Right lung (tissue), 10 donors: ENCODE measurements around the gene KCTD11. TPM values are rescaled to one million over a fixed set of nuclear protein-coding genes. Genes with fewer than 3 reads are reported as not detected.

Experiments used
- DNase-seq, 2 donors: peaks; one replicate each; pipeline ENCODE4 v3.0.0-alpha.2; 2013
- long read RNA-seq, 8 donors: transcript quantifications; one replicate each; lab custom pipeline, GENCODE V29; 2026
- polyA plus RNA-seq, 5 donors: library from polyadenylated mRNA; unstranded; fragments of 120-200 nt; gene quantifications; one replicate each; pipeline versions ENCODE4 v1.2.1 to v1.2.3, GENCODE V29; 2013; ENCODE audit warnings: inconsistent platforms in 1 of 5, low replicate concordance in 1 of 5; ENCODE audit not compliant: insufficient read length in 5 of 5, insufficient read depth in 1 of 5

KCTD11 gene
- 10 to 100 TPM in 3 of 5 donors, 1 to 10 TPM in 2; 9.6 to 13.9 (median 10.3) TPM for polyA plus RNA-seq
- long read RNA-seq, donor 1, transcript KCTD11-201 (1 exons, 2,783 nt), result major isoform, 22 of 24 reads
- long read RNA-seq, donor 1, partial matches to known transcripts, result 0 of 24 reads
- long read RNA-seq, donor 1, other reads (novel, unspliced or antisense), result 0 of 24 reads
- long read RNA-seq, donor 2, transcript KCTD11-201 (1 exons, 2,783 nt), result major isoform, 12 of 15 reads
- long read RNA-seq, donor 2, partial matches to known transcripts, result 0 of 15 reads
- long read RNA-seq, donor 2, other reads (novel, unspliced or antisense), result 0 of 15 reads
- long read RNA-seq, donor 3, transcript KCTD11-201 (1 exons, 2,783 nt), result major isoform, 14 of 16 reads
- long read RNA-seq, donor 3, partial matches to known transcripts, result 0 of 16 reads
- long read RNA-seq, donor 3, other reads (novel, unspliced or antisense), result 0 of 16 reads
- long read RNA-seq, donor 4, transcript KCTD11-202 (1 exons, 3,051 nt), result minor isoform, 5 of 12 reads
- long read RNA-seq, donor 4, transcript KCTD11-201 (1 exons, 2,783 nt), result major isoform, 7 of 12 reads
- long read RNA-seq, donor 4, partial matches to known transcripts, result 0 of 12 reads
- long read RNA-seq, donor 4, other reads (novel, unspliced or antisense), result 0 of 12 reads
- long read RNA-seq, donor 5, transcript KCTD11-202 (1 exons, 3,051 nt), result minor isoform, 6 of 34 reads
- long read RNA-seq, donor 5, transcript KCTD11-201 (1 exons, 2,783 nt), result major isoform, 28 of 34 reads
- long read RNA-seq, donor 5, partial matches to known transcripts, result 0 of 34 reads
- long read RNA-seq, donor 5, other reads (novel, unspliced or antisense), result 0 of 34 reads
- long read RNA-seq, donor 6, transcript KCTD11-201 (1 exons, 2,783 nt), result major isoform, 25 of 29 reads
- long read RNA-seq, donor 6, partial matches to known transcripts, result 0 of 29 reads
- long read RNA-seq, donor 6, other reads (novel, unspliced or antisense), result 0 of 29 reads
- long read RNA-seq, donor 7, transcript KCTD11-201 (1 exons, 2,783 nt), result major isoform, 21 of 23 reads
- long read RNA-seq, donor 7, partial matches to known transcripts, result 0 of 23 reads
- long read RNA-seq, donor 7, other reads (novel, unspliced or antisense), result 0 of 23 reads
- long read RNA-seq, donor 8, transcript KCTD11-201 (1 exons, 2,783 nt), result major isoform, 7 of 7 reads
- long read RNA-seq, donor 8, partial matches to known transcripts, result 0 of 7 reads
- long read RNA-seq, donor 8, other reads (novel, unspliced or antisense), result 0 of 7 reads

DNA sequence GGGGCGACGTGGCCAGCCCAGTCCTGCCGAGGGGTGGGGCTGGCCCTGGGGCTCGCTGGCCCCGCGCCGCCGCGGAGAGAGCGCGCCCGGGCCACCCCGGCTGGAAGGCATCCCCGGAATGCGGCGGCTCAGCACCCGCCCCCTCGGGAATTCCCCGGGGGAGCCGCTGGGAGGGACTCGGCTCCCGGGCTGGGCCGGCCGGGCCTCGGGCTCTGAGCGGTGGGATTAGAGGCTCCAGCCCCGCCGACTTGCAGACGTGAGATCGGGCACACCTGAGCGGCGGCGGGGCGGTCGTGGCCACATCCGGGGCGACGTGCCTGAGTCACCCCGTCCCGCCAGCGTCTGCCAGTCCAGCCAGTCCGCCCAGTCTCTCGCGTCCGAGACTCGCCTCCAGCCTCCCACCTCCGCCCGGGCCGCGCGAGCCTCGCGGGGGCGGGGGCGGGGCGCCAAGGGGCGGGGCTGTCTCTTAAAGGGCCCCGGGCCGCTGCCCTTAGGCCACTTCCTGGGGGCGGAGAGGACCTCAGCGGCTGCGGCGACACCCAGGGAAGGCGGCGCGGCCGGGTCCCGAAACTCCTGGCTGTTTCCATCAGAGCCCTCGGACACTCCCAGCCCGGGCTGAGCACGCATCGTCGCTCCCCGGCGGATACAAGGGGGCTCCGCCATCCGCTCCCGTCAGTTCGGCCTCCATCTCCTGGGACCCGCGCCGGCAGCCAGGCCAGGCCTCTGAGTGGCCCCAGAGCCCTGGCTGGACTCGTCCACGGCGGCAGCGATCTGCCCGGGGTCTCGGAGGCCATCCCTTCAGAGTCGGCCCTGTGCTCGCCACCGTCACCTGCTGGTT is at the start of gene KCTD11:
KCTD11 (plus strand) TSS at position 498 of the 838 bp plus-strand sequence.
- DNase-seq, result peak; percentile 86 to 90

GRCh38 chr17:7304179-7304578 is 47.8 kb upstream of the KCTD11 start:
- no peak for DNase-seq

GRCh38 chr17:7306911-7307685 is 44.9 kb upstream of the KCTD11 start, which contains the start of gene EIF5A:
Gene EIF5A, plus strand, starts transcription at chr17:7307628. Its CDS starts 2,008 bp downstream, at chr17:7309636.
- DNase-seq, result peak; percentile 100

DNA sequence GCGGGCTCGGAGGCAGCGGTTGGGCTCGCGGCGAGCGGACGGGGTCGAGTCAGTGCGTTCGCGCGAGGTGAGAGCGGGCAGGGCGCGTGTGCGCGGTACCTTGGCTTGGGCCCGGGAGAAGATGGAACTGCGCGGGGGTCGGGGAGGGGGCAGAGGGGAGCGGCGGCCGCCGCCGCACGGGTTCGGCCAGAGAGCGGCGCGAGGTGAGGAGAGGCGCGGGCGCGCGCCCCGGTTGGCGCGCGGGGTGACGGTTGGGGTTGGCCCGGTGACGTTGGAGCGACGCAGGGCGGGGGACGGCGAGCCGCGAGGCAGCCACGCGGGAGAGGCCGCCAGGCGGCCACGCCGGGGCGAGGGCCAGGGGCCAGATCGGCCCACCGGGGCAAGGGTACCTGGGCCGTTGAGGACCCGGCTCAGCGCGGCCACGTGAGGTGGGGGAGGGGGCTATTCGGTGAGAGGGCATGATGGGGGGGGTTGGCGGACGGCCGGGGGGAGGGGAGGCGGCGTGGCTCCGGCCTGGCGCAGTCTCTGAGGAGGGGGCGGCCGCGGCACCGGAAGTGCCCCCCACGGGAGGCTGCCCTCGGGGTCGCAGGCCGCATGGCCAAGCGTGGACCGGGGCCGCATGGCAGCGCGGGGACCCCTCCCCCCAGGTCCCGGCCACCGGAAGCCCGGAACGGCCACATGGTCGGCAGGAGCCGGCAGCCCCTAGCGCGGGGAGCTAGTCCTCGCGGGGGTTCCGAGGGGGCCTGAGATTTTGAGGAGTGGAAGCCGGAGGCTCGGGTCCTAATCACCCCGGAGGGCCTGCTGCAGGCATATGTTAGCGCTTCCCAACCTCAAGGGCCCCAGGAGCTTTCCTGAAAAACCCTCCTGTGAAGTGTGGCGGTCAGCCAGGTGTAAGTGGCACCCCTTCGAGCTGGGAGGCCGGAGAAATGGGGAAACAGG is 44.0 kb upstream of the KCTD11 start:
- peak; percentile 15 to 25 for DNase-seq

DNA sequence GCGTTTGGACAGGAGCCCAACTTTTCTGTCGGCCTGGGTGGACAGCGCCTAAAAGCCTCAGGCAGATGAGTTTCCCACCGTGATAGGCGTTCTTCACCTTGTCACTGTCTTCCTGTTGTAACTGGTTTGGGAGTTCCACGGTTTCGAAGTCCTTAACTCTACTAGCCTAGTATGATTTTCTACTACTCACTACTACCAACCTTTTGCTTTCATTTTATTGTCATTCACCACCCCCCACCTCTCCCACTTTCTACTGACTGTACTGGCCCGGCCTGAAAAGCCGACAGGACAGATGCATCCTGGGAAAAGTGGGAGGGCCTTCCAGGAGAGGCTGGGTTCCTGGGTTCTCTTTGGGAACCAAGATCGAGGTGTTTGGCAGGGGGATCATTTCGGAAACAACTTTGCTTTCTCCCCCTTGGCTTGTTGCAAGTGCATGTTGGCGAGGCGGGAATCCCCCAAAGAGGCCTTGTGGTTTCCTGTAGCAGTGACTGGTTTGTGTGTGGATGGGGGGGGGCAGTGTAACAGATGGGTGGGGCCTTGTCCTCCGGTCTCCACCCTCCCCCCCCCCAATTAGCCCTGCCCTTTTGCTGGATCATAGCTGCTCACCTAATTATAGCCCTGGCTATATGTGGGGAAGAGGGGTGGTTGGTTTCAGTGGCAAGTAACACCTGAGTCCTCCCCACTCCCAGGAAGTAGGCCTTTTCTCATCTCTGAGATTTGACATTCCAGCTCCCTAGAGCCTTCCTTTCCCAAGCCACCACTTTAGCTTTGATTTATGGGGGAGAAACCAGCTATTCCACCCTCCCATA is 43.1 kb upstream of the KCTD11 start:
- DNase-seq, result peak; percentile 56 to 63

DNA sequence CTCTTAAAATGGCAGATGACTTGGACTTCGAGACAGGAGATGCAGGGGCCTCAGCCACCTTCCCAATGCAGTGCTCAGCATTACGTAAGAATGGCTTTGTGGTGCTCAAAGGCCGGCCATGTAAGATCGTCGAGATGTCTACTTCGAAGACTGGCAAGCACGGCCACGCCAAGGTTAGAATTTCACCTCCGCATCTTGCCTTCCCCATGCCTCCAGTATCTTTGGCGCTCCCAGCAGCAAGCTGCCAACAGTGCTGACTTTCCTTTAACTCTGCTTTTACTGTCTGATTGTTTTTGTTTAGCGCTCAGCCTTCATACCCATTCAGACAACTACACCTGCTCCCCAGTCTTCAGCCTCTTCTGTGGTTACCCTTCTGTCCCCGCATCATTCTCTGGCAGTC is 42.3 kb upstream of the KCTD11 start:
- no peak for DNase-seq

DNA sequence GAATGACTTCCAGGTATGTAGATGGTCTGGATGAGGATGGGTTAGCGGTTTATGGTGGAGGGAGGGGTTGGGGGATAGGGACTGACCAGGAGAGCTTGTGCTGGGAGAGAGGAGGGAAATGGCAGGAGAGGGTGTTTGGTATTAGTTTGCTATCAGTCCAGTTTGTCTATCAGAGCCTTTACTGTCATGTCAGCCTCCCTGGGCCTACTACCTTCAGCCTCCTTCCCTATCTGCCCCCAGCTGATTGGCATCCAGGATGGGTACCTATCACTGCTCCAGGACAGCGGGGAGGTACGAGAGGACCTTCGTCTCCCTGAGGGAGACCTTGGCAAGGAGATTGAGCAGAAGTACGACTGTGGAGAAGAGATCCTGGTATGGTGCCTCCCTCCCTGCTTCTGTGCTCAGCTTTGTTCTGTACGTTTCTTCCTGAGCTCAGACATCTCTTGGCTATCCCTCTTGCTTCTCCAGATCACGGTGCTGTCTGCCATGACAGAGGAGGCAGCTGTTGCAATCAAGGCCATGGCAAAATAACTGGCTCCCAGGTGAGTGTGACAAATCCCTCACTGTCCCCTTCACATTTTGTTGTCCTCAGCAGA is 40.8 kb upstream of the KCTD11 start:
- no peak for DNase-seq

GRCh38 chr17:7312432-7313087 is 39.4 kb upstream of the KCTD11 start:
- no peak for DNase-seq

DNA sequence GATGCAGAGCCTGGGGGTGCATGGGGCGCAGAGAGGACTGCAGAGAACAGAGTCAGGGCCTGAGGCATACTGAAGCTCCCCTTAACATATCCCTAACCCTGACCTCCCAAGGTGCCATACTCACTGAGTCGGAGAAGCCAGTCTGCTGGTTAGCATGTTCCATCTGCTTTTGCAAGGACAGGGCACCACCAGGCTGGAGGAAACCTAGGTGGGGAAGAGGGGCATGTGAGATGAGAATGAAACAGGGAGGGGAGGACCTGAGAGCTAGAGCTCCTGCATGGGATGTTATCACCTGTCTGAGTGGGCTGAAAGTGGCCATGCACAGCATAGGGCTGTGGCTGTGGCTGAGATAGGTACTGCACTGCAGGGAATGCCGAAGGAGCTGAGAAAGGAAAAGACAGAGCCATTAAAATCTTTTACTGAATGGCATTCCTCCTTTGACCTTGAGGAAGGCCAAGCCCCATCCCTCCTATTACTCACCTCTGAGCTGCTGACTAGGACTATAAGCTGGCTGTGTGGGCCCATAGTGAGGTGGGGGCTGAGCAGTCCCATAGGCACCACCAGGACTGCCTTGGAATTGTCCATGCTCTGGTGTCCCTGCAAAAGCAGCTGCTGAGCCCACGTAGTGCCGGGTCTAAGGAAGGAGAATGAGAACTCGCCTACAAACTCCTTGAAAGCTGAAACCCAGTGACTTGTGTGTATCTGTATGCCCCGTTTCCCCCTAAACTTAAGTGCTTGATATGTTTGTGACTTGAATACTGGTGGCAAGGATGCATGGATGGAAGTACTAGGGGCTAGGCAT is 38.7 kb upstream of the KCTD11 start:
- DNase-seq, result no peak

DNA sequence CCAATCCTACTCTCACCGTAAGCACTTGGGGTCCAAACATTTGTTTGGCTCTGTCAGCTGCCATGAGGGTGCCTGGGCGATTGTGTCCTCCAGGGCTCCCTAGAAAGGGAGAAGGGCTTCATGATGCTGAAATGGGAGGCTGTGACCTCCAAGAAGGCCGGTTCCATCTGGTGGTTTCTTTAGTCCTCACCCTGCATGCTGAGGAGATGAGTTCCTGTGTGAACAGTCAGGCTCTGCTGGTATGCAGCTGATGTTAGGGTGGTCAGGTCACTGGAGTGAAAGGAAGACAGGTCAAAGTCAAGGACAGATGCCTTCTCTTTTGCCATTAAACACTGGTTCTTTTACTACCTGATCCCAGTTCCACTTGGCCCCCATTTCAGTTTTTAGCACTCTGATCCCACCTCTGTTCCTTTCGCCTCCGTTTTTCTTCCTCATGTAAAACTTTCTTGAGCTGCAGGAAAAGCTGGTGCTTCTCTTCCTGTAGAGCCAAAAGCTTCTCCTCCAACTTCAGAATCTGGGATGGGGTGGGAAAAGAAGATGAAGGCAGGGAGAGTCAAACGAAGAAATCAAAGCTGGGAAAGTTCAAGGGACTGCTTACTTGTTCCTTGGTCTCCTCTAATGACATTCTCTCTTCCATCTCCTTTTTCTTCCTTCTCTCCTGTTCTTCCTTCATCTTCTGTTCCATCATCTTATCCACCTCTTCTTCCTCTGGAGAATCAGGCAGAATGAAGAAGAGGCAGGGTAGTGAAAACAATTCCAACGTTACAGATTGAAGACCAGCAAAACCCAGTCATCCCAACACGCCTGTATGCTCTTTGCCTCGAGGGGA is 37.9 kb upstream of the KCTD11 start:
- DNase-seq, result no peak

- peak; percentile 83 to 85 for DNase-seq
Observed at GRCh38 chr17:7314719-7315569, 37.0 kb upstream of the KCTD11 start, which contains the start of gene GPS2. Gene GPS2, minus strand, starts transcription at chr17:7315360. Its CDS starts 308 bp downstream, at chr17:7315052.

- no peak for DNase-seq
Observed at GRCh38 chr17:7315570-7316235, 36.3 kb upstream of the KCTD11 start.

DNA sequence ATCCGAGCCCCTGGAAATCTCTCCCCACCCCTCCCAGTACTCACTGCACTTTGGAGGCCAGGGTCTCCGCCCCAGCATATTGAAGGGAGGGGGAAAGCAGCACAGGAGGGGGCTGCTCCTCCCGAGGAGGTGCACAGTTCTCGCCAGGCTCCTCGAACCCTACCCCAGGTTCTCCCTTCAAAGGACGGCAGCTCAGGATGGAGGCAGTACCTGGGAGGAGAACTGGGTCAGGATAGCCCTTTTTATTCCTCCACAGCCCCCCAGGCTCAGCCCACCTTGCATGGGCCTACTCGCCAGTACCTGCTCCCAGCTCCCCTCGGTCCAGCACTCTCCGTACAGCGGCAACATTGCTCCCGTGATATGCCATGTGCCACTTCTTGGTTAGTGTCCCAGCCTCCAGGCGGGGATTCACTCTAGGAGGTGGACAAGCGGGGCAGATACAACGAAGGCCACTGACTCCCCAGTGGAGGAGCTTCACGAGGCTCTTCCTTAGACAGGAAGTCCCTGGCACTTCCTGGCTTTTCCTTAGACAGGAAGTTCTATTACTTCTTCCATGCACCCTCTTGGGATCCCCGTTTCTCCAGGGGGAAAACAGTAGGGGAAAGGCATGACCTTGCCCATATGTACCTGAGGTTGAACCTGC is 34.7 kb upstream of the KCTD11 start:
- no peak for DNase-seq
